GM19372 (cell line): ENCODE measurements around the gene CDC5L.

ENCODE experiments used
- ATAC-seq: cut with Tn5 transposase; IDR thresholded peaks from one replicate; pipeline ENCODE4 v1.9.1; 2021; ENCODE audit warnings: mild to moderate bottlenecking, low read depth, moderate library complexity; ENCODE audit not compliant: unreplicated experiment

Gene CDC5L

DNA sequence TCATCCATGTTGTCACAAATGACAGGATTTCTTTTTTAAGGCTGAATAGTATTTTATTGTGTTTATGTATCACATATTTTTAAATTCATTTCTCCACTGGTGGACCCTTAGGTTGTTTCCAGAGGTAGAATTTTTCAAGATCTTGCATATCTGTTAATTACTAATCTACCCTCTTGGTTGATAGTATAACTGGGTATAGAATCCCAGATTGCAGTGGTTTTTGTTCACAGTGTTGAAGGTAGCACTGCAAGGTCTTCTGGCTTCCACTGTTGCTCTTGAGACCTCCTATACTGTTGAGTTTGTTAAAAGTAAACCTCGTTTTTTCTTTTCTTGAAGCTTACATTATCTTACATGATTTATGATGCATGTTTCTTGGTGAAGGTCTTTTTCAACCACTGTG, 22.9 kb downstream of the CDC5L start:
- no peak for ATAC-seq

DNA sequence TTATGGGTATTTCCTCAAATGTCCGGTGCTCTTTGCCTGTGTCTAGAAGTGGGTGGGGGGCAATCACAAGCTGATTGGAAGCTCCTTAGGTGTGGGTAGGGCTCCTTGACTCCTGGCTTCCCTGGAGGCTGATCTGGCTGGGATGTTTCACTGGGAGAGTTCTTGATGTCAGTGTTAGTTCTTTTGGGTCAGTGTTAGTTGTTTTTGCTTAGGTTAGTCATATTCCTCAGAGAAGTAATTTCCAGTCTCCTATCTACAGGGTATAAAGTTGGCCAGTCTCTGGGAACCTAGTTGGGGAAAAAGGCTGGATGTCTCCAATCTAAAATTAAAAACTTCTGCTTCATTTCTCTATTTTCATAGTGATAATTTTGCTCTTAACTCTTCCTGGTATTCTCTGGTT, 23.6 kb downstream of the CDC5L start:
- no peak for ATAC-seq

DNA sequence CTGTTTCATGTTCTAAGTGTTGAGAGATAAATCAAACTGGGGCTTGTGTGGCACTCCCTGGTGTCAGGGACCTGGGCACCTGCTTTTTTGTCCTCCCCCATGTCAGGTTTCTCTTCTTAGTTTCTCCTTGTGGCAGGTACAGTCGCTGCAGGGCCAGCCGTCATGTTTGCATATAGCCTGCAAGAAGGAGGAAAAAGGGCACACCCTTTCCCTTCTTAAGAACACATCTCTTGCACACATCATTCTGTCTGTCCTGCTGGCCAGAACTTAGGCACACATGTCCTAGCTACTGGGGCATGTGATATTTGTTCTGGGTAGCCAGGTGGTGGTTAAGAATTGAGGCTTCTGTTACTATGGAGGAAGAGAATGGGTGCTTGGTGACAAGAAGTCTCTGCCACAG, 27.9 kb downstream of the CDC5L start:
- no peak for ATAC-seq

DNA sequence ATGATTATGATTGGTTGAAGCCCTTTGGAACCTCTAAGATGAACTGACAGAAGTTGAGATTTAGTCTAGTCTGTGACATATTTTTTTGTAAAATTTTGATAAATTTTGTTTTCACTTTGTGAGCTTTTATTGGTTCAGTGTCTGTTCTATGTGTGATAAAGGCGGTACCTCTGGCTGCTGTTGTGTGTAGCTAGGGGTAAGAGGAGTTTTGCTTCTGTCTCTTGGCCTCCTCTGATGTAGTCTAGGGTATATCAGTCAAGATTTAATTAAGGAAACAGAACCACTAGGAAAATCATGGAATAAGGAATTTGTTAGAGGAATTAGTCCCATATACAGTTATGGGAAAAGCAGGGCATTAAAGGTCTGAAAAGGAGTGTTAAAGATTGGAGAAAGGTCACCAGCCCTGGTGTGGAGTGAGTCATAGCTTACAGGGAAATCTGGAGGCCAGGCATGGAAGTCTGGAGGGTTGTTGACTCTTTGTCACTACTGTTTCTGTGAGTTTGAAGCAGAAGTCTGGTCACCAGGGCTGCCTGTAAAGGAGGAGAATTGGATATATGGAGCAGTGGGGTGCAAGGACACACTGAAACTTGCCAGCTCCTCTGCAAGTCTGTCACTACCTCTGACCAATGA, 28.5 kb downstream of the CDC5L start:
- ATAC-seq, result no peak

DNA sequence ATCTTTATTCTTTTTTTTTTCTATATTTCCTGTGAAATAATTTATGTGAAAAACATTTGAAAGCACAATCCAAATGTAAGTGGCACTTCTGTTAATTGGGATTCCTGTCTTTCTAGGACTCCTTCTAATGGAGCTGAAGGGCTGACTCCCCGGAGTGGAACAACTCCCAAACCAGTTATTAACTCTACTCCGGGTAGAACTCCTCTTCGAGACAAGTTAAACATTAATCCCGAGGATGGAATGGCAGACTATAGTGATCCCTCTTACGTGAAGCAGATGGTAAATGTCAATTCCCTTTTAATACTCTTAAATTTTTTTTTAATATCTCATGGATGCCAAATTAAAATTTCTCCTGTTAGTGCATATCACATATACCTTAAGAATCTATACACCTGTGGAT, 35.0 kb downstream of the CDC5L start:
- no peak for ATAC-seq

DNA sequence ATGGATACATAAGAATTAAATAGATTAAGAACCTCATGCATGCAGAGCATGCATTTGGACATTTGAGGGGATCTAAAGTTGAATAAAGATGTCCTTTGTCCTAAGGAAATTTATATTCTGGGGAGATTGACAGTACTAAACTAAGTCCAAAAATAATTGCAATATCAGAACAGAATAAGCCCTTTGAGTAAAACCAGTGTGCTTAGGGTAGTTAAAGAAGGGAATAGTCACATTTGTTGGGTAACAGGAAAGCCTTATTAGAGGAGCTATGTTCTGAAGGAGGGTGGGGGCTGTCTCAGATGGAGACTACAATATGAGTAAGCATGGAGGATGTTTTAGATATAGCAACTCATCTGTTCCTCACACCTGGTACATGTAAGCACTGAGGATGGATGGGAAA, 35.8 kb downstream of the CDC5L start:
- no peak for ATAC-seq

DNA sequence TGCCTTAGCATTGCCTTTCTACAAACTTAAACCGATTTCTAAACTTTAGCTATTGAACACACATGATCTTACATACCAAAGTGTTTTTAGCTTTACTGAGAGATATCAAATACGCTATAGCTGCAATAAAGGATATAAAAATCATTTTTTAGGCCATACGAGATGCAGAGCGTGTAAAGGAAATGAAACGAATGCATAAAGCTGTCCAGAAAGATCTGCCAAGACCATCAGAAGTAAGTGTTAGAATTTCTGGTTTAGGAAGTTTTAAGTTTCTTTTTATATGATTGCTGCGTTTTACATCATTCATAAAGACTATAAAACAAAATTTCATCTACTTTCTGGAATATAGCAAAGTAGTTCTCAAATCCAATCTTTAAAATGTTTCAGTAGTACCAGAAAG, 38.4 kb downstream of the CDC5L start:
- no peak for ATAC-seq

DNA sequence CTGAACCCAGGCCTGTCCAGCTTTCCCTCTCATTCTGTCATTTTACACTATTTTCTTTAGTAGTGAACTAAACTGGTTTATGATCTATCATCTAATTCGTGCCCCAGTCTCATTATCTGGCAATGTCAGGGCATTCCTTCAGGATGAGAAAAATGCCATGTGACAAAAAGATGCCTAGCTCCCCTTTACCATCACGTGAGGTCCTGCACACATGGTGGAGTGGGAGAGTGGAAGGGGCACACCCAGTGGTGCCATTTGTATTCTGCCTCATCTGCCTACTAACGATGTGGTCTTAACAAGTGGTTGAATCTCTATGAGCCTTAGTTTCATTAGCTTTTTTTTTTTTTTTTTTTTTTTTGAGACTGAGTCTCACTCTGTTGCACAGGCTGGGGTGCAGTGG, 41.2 kb downstream of the CDC5L start:
- no peak for ATAC-seq

DNA sequence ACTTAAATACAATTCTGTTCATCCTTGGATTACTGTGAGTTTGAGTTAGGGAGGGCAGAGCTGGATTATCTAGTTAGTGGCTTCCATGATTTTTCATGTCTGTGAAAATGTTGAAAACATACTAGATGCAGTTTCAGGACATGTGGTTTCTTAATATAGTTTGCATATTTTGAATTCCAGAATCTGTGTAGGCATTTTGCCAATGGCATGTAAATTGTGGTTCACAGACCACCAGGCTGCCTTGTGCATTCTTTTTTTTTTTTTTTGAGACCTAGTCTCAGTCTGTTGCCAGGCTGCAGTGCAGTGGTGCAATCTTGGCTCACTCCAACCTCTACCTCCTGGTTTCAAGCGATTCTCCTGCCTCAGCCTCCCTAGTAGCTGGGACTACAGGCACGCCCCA, 42.8 kb downstream of the CDC5L start:
- no peak for ATAC-seq

DNA sequence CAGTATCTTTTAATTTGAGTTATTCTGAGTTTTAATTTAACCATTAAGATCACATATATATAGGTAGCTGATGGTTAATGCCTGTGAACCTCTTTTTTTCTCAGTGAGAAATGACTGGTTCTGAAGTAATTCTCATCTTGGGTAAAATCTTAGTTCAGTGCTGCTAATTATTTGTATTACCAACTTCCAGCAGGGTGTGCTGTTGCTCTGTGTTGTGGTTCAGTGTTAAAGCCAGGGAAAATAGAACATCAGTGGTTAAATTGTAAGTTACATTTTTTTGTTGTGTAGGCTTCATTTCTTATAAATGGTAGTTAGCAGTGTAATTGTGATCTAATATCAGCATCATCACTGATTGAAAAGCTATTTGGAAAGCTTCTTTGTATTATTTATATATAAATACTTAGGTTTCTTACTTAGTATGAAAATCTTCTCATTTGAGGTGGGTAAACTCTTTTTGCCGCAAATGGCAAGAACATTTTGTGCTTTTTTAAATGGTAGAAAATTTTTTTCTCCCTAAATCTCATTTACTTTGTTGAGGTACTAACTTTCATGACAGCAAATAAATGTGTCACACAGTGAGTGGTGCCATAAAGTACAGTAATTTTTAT, 43.7 kb downstream of the CDC5L start:
- ATAC-seq, result no peak

DNA sequence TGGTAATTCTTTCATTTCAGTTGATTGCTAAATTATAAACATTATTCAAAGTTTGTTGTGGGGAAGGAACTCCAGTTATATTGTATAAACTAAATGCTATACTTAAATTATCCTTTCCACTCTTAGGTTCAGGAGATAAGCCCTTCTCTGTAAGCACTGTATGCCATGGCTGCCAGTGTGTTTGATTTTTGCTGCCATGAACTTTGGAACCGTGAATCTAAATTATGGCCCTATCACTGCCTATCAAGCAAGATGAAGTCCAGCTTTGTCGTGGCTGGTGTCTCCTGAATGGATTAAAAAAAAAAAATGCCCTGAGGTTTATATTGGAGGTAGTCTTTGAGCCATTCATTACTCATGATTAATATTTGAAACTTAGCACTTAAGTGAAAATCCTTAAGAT, 44.7 kb downstream of the CDC5L start:
- no peak for ATAC-seq

DNA sequence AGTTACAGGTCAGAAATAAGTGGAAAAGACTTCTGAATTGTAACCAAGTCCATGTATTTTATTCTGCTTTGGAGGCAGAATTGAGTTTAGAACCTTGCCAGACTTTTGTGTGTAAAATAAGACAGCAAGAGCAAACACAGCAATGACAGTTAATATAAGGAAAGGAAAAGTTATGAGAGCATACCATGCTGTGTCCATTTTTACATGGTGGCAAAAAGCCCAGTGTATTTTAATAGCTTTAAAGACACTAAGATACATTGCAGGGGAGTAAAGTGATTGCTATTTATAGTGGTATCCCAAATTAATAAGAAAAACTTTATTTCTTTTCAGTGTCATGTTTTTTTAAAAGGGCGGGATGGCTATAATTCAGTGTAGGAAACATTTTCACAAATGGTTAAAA, 45.2 kb downstream of the CDC5L start:
- no peak for ATAC-seq

DNA sequence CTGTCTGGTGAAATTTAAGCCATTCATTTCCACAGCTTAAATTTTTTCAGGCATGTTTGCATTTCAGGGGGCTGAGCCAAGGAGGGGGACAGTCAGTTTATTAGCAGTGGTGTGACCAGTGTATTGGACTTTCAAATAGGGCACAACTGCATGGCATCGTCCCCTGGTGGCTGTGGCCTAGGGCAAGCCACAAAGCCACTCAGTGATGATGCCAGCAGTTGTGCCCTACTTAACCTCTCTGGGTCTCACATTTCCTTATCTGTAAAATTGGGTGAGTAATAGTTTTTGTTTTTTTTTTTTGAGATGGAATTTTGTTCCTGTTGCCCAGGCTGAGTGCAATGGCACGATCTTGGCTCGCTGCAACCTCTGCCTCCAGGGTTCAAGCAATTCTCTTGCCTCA, 48.0 kb downstream of the CDC5L start:
- ATAC-seq, result no peak

DNA sequence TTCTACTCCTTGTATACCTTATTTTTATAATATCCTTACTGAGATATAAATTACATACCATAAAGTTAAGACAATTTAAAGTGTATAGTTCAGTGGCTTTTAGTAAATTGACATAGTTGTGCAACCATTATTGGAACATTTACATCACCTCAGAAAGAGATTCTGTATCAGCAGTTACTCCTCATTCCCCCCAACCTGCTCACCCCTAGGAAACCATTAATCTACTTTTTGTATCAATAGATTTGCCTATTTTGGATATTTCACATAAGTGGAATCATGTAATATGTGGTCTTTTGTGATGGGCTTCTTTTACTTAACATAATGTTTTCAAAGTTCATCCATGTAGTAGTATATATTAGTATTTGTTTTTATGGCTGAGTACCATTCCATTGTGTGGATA, 51.3 kb downstream of the CDC5L start:
- ATAC-seq, result no peak

DNA sequence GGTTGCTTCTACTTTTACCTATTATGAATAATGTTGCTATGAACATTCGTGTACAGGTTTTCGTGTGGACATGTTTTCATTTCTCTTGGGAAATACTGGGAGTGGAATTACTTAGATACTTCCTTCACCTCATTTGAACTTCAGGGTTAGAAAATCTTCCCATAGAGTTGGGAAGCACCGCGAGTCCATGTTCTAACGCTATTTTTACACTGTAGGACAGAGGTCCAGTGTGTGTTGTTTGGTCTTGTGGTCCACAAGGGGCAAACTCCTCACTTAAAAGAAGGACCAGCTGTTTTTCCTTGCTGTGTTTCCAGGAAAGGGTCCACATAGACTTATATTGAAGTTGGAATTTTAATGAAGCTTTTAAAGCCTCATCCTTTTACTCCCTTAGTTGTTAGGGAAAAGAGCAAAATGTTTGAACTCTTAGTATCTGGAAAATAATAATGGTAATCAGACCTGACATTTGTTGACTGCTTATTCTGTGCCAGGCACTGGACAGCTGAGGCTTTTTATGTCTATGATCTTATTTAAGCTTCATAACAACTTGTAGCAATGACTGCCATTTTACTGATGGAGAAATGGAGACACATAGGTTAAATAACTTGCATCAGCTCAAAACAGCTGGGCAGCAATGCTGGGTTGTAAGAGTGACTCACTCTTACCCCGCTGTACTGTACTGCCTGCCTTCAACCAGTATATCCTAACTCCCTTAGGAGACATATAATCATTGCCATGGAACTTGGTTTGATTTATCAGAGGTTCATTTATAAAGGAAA, 52.0 kb downstream of the CDC5L start:
- no peak for ATAC-seq

DNA sequence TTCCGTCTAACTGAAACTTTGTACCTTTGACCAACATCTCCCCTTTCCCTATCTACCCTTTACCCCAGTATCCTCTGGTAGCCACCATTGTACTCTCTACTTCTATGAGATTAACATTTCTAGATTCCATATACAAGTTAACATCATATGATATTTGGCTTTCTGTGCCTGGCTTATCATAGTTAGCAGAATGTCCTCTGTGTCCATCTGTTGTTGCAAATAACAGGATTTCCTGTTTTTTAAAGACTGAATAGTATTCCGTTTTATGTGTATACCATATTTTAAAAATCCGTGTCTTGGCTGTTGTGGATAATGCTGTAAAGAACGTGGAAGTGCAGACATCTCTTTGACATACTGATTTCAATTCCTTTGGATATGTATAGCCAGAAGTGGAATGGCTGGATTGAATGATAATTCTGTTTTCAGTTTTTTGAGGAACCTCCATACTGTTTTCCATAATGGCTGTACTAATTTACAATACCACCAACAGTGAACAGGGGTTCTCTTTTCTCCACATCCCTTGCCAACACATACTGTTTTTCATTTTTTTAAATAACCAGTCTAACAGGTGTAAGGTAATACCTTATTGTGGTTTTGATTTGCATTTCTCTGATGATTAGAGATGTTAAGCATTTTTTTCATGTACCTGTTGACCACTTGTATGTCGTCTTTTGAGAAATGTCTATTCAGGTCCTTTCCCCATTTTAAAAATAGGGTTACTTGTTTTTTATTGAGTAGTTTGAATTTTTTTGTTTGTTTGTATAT, 53.8 kb downstream of the CDC5L start:
- ATAC-seq, result no peak

DNA sequence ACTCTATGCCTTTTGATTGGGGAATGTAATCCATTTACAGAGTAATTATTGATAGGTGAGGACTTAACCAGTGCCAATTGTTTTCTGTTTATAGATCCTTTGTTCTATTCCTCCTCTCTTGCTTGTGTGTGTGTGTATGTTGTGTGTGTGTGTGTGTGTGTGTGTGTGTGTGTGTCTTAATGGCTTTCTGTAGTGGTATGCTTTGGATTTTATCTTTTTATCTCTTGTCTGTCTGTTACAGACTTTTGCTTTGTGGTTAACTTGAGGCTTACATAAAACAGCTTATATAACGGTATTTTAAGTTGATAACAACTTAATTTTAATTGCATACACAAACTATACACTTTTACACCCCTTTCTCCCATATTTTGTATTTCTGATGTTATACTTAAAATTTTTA, 54.7 kb downstream of the CDC5L start:
- no peak for ATAC-seq

DNA sequence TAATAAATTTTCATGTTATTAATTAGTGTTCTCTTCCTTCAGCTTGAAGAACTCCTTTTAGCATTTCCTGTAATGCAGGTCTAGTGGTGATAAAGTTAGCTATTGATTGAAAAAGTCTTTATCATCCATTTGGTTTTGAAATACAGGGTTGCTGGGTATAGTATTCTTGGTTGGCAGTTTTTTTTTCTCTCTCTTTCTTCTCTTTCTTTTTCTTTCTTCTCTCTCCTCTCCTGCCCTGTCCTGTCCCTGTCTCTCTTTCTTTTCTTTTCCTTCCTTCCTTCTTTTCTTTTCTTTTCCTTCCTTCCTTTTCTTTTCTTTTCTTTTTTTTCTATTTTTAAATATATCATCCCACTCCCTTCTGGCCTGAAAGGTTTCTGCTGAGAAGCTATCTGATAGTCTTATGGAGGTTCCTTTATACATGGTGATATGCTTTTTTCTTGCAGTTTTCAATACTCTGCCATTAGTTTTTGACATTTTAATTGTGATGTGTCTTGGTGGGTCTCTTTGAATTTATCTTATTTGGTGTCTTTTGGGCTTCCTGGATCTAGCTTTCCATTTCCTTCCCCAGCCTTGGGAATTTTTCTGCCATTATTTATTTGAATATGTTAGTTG, 55.4 kb downstream of the CDC5L start:
- ATAC-seq, result no peak

DNA sequence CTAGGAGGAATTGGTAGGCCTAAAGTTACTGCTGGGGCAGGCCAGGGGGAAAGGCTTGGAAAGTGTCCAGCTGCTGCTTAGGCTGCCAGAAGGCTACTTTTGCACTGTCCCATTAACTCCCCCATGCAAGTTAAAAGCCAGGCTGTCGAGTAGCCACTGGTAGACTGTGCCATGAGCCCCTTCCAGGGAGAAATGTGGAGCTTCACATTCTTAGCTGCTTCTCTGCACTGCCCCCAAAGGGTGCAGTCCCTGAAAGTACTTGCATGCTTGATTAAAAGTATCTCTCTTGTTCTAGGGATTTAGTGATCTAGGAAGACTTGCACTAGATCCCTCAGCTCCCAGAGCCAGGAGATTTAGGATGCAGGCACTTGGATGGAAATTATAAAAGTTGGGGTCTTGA, 57.3 kb downstream of the CDC5L start:
- ATAC-seq, result no peak

DNA sequence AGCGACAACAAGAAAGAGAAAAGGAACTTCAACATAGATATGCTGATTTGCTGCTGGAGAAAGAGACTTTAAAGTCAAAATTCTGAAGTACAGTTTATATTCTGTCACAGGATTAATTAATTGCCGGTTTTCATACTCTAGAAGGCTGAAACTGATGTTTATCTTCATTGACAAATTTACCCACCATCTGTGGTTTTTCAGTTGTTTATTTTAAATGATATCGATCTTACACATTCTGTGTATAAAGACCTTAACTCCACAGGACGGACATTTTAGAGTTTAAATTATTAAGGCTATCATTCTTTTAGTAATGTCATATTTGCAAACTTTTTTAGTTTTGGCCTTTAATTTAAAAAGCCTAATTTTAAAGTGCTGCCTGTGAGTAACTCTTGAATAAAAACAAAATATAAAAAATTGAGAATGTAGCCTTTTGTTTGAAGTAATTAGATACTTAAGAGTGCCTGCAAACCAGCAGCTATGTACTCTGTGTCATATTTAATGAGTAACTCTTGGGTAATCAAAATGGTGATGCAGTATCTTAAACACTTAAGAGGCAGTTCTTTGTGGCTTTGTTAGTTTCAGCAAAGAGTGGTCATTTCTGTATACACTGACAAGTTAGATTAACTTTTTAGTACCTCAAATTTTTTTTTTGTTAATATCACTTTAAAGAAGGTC, 59.3 kb downstream of the CDC5L start:
- ATAC-seq, result no peak
